Measurements from ENCODE around the gene PDCD1. TPM values are rescaled to one million over a fixed set of nuclear protein-coding genes. Genes with fewer than 3 reads are reported as not detected.

PDCD1 gene
- total and polyA plus RNA-seq, 2 of the 8 experiments (the other 6 are each of a cell fraction or from before 2014, with no cell fraction given) = 0.48 to 1.1 TPM

- TF ChIP-seq KDM1A (IDR thresholded peaks at IDR 0.05; ENCODE audit: borderline replicate concordance, low read length) = no peak
- no peak for TF ChIP-seq SAP30 (IDR thresholded peaks at IDR 0.05; ENCODE audit: insufficient read depth, insufficient replicate concordance, low read length)
- TF ChIP-seq CREB1 (IDR thresholded peaks at IDR 0.05) = no peak
- no peak for TF ChIP-seq NRF1 (IDR thresholded peaks at IDR 0.05; ENCODE audit: low read depth, low read length)
- no peak for TF ChIP-seq ZNF274 (IDR thresholded peaks at IDR 0.05; ENCODE audit: borderline replicate concordance, extremely low read depth, low read length)
These were observed 6.1 kb upstream of the PDCD1 start (continued) for GRCh38 chr2:241864850-241865213.

All from H1 (cell line).